GM12892 (cell line): ENCODE measurements around the gene BCL11B.

Experiments used
- POLR2A ChIP-seq: IDR thresholded peaks from 2 replicates; pipeline ENCODE4 v1.6.1; 2011; ENCODE audit warnings: low read depth, low read length, control low read depth
- POLR2AphosphoS5 ChIP-seq: IDR thresholded peaks from 2 replicates; pipeline ENCODE4 v1.6.1; 2011; ENCODE audit warnings: low read depth, low read length, control low read depth
- TAF1 ChIP-seq: IDR thresholded peaks from 2 replicates; pipeline ENCODE4 v1.6.1; 2011; ENCODE audit warnings: low read depth, mild to moderate bottlenecking, control low read depth, low read length, borderline replicate concordance

- TF ChIP-seq POLR2A = no peak
- TF ChIP-seq TAF1 = no peak
- TF ChIP-seq POLR2AphosphoS5 = no peak
Observed at GRCh38 chr14:99284254-99285004, 12.4 kb upstream of the BCL11B start.
